Gastroesophageal sphincter (tissue), 3 donors: ENCODE measurements around the gene SFMBT2.

Experiments
- POLR2AphosphoS5 ChIP-seq: sonication (generic); formaldehyde crosslinking; IDR thresholded peaks from one replicate; pipeline ENCODE4 v1.6.1; 2017; ENCODE audit warnings: antibody characterized with exemption
- TF ChIP-seq, protein P1 (sequence below), 4 experiments: fragments of 200-600 bp in 2 of 4; fragments of 450-650 bp in 2 of 4; sonication (generic) in 1 of 4; IDR thresholded peaks; one replicate each; pipeline ENCODE4 v1.5.1; 2017 to 2019; ENCODE audit warnings: antibody characterized with exemption in 4 of 4, mild to moderate bottlenecking in 2 of 4, moderate library complexity in 2 of 4

DNA sequence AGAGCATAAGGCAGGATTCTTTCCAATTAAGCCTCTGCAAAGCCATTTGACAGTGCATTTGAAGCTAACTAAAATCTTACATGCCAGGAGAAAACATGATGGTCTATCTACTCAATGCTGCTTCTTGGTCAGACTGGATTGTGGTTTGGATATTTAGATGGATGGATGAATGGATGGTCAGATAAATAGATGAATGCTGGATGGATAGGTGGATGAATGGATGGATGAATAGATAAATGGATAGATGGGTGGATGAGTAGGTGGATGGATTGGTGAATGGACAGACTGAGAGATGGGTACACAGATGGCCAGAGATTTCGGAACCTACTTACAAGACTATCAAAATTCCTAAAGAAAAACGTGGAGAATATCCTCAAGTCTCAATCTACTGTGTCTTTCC, 127.6 kb downstream of the SFMBT2 start:
- TF ChIP-seq, protein P1, sequence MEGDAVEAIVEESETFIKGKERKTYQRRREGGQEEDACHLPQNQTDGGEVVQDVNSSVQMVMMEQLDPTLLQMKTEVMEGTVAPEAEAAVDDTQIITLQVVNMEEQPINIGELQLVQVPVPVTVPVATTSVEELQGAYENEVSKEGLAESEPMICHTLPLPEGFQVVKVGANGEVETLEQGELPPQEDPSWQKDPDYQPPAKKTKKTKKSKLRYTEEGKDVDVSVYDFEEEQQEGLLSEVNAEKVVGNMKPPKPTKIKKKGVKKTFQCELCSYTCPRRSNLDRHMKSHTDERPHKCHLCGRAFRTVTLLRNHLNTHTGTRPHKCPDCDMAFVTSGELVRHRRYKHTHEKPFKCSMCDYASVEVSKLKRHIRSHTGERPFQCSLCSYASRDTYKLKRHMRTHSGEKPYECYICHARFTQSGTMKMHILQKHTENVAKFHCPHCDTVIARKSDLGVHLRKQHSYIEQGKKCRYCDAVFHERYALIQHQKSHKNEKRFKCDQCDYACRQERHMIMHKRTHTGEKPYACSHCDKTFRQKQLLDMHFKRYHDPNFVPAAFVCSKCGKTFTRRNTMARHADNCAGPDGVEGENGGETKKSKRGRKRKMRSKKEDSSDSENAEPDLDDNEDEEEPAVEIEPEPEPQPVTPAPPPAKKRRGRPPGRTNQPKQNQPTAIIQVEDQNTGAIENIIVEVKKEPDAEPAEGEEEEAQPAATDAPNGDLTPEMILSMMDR (IDR thresholded peaks at IDR 0.05): no peak
- TF ChIP-seq POLR2AphosphoS5: no peak
